GM19452 (cell line): Measurements from ENCODE around the gene APOM.

Experiments
- ATAC-seq: cut with Tn5 transposase; IDR thresholded peaks from one replicate; pipeline ENCODE4 v1.9.1; 2021; ENCODE audit not compliant: unreplicated experiment

APOM gene

GRCh38 chr6:31677955-31678354, 22.3 kb downstream of the APOM start:
- ATAC-seq, result no peak

- ATAC-seq, result no peak
Measured at GRCh38 chr6:31680226-31681134, 24.8 kb downstream of the APOM start, which contains the start of gene LY6G5C. Gene LY6G5C (minus strand): TSS chr6:31681067. CDS start chr6:31680373, 694 bp downstream.

- no peak for ATAC-seq
Measured at GRCh38 chr6:31681135-31681671, 25.5 kb downstream of the APOM start.

GRCh38 chr6:31683591-31683990, 27.9 kb downstream of the APOM start:
- ATAC-seq, result no peak

- no peak for ATAC-seq
Measured at GRCh38 chr6:31686483-31686882, 30.8 kb downstream of the APOM start.

GRCh38 chr6:31687321-31687720, 31.6 kb downstream of the APOM start:
- no peak for ATAC-seq

- no peak for ATAC-seq
Measured at GRCh38 chr6:31687860-31688693, 32.4 kb downstream of the APOM start.

- ATAC-seq, result no peak
Measured at GRCh38 chr6:31689249-31690110, 33.8 kb downstream of the APOM start.

GRCh38 chr6:31690231-31691077, 34.8 kb downstream of the APOM start:
- ATAC-seq, result no peak

- ATAC-seq, result no peak
Measured at GRCh38 chr6:31691078-31691463, 35.4 kb downstream of the APOM start.

GRCh38 chr6:31691564-31692108, 35.9 kb downstream of the APOM start:
- no peak for ATAC-seq

- no peak for ATAC-seq
Measured at GRCh38 chr6:31692353-31692752, 36.7 kb downstream of the APOM start.

GRCh38 chr6:31692886-31693285, 37.2 kb downstream of the APOM start:
- no peak for ATAC-seq

- no peak for ATAC-seq
Measured at GRCh38 chr6:31693535-31693934, 37.8 kb downstream of the APOM start.

- no peak for ATAC-seq
Measured at GRCh38 chr6:31697555-31697954, 41.9 kb downstream of the APOM start.

GRCh38 chr6:31700740-31701401, 45.2 kb downstream of the APOM start:
- no peak for ATAC-seq

GRCh38 chr6:31701666-31702404, 46.1 kb downstream of the APOM start:
- ATAC-seq, result no peak

GRCh38 chr6:31702405-31702818, 46.7 kb downstream of the APOM start:
- ATAC-seq, result no peak
